Measurements from ENCODE around the gene ZNF771.

The ZNF771 gene

GRCh38 chr16:30464078-30464477 is 56.7 kb downstream of the ZNF771 start:
- DNase-seq: no peak
- TF ChIP-seq GATA1 (IDR thresholded peaks at IDR 0.05; ENCODE audit: low read depth, low read length) (no peak), POLR2A (IDR thresholded peaks at IDR 0.05; ENCODE audit: low read length) (no peak)
